MM.1S (cell line): Measurements from ENCODE around the gene DEFB108B.

Experiments used
- EZH2 ChIP-seq: fragments of 300-600 bp; sonication (generic); optimal IDR thresholded peaks from 2 replicates; pipeline ENCODE3; 2017; ENCODE audit warnings: low read depth, mild to moderate bottlenecking, antibody characterized with exemption, low read length, mixed read lengths
- EZH2phosphoT487 ChIP-seq: fragments of 300-600 bp; sonication (generic); IDR thresholded peaks from 2 replicates; pipeline ENCODE4 v1.6.1; 2018; ENCODE audit warnings: antibody characterized with exemption, low read length
- TF ChIP-seq, protein P1 (sequence below): fragments of 300-600 bp; sonication (generic); IDR thresholded peaks from 2 replicates; pipeline ENCODE4 v1.5.1; 2016; ENCODE audit warnings: antibody characterized with exemption, low read length, mixed read lengths

DNA sequence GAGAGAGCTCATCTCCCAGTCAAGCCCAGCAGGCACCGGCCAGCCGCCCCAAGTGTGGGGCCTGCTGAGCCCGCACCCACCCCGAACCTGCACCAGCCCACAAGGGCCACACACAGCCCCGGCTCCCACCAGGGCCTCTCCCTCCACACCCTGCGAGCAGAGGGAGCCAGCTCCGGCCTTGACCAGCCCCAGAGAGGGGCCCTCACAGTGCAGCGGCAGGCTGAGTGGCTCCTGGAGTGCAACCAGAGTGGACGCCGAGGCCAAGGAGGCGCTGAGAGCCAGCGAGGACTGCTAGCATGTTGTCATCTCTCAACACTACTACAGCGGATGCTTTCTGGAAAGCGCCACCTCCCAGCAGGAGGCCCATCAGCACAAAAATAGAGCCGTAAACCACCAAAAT, 10.9 kb downstream of the DEFB108B start:
- TF ChIP-seq, protein P1, sequence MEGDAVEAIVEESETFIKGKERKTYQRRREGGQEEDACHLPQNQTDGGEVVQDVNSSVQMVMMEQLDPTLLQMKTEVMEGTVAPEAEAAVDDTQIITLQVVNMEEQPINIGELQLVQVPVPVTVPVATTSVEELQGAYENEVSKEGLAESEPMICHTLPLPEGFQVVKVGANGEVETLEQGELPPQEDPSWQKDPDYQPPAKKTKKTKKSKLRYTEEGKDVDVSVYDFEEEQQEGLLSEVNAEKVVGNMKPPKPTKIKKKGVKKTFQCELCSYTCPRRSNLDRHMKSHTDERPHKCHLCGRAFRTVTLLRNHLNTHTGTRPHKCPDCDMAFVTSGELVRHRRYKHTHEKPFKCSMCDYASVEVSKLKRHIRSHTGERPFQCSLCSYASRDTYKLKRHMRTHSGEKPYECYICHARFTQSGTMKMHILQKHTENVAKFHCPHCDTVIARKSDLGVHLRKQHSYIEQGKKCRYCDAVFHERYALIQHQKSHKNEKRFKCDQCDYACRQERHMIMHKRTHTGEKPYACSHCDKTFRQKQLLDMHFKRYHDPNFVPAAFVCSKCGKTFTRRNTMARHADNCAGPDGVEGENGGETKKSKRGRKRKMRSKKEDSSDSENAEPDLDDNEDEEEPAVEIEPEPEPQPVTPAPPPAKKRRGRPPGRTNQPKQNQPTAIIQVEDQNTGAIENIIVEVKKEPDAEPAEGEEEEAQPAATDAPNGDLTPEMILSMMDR, result no peak
- TF ChIP-seq EZH2 (no peak), EZH2phosphoT487 (no peak)
